ENCODE measurements around the gene AGBL4. TPM values are rescaled to one million over a fixed set of nuclear protein-coding genes. Genes with fewer than 3 reads are reported as not detected.

The AGBL4 gene
- total RNA-seq, 3 donors from 2014 or later, result 0.46 to 0.57 TPM; not detected in 1

- Histone ChIP-seq H3K9me3 (no peaks in the 10 kb centered on the region), H3K4me3 (no peak overlapping the region), H3K36me3 (ENCODE audit: low read depth) (no peaks in the 10 kb centered on the region), H3K4me1 (ENCODE audit: low read depth) (no peaks in the 10 kb centered on the region)
- TF ChIP-seq CTCF (IDR thresholded peaks at IDR 0.05), result no peak
- intact Hi-C loops (cut with DNase I, micrococcal nuclease), result no loop called here
- ATAC-seq, result no peak
- no peak for DNase-seq
Observed at GRCh38 chr1:48873944-48874343, 1149.8 kb downstream of the AGBL4 start.

- ATAC-seq (no peak), DNase-seq (no peak)
- Histone ChIP-seq H3K36me3 (ENCODE audit: low read depth) (no peaks in the 10 kb centered on the region), H3K4me1 (ENCODE audit: low read depth) (no peaks in the 10 kb centered on the region), H3K9me3 (no peaks in the 10 kb centered on the region), H3K4me3 (no peak overlapping the region)
- no peak for TF ChIP-seq CTCF (IDR thresholded peaks at IDR 0.05)
- intact Hi-C loops (cut with DNase I, micrococcal nuclease), result no loop called here
Observed at GRCh38 chr1:48870596-48870995, 1153.2 kb downstream of the AGBL4 start.

- ATAC-seq, result no peak
- no peaks in the 10 kb centered on the region for H3K9me3 ChIP-seq
- no peak for TF ChIP-seq CTCF (IDR thresholded peaks at IDR 0.05)
Observed at GRCh38 chr1:48869116-48869893, 1154.4 kb downstream of the AGBL4 start.

GRCh38 chr1:48864913-48865312 is 1158.8 kb downstream of the AGBL4 start:
- no peak for DNase-seq
- Histone ChIP-seq H3K4me1 (ENCODE audit: low read depth) (no peaks in the 10 kb centered on the region), H3K36me3 (ENCODE audit: low read depth) (no peaks in the 10 kb centered on the region), H3K9me3 (no peaks in the 10 kb centered on the region), H3K4me3 (no peak overlapping the region)
- no peak for ATAC-seq
- no peak for TF ChIP-seq CTCF (IDR thresholded peaks at IDR 0.05)
- intact Hi-C loops (cut with DNase I, micrococcal nuclease), result no loop called here

More at GRCh38 chr1:48869116-48869893, 1154.4 kb downstream of the AGBL4 start:
- Histone ChIP-seq H3K4me3 (no peak overlapping the region), H3K36me3 (ENCODE audit: low read depth) (no peaks in the 10 kb centered on the region), H3K4me1 (ENCODE audit: low read depth) (no peaks in the 10 kb centered on the region)
- DNase-seq, result no peak
- intact Hi-C loops (cut with DNase I, micrococcal nuclease), result no loop called here

GRCh38 chr1:48859456-48859855 is 1164.3 kb downstream of the AGBL4 start:
- DNase-seq (no peak), ATAC-seq (no peak)
- TF ChIP-seq CTCF (IDR thresholded peaks at IDR 0.05), result no peak
- no peaks in the 10 kb centered on the region for H3K4me1 ChIP-seq (ENCODE audit: low read depth)
- no peaks in the 10 kb centered on the region for H3K9me3 ChIP-seq
- no peak overlapping the region for H3K4me3 ChIP-seq
- intact Hi-C loops (cut with DNase I, micrococcal nuclease), result no loop called here
- no peaks in the 10 kb centered on the region for H3K36me3 ChIP-seq (ENCODE audit: low read depth)
